Activated CD4-positive, alpha-beta T cell treated with anti-CD3 and anti-CD28 coated beads for 36 hours (primary cell): ENCODE measurements around the gene MYO3B. TPM values are rescaled to one million over a fixed set of nuclear protein-coding genes. Genes with fewer than 3 reads are reported as not detected.

Experiments
- ATAC-seq: fragments of 200-7000 bp; cut with Tn5 transposase; one replicate; pipeline ENCODE4 v1.10.0; 2021; ENCODE audit warnings: mild to moderate bottlenecking, moderate library complexity
- CTCF ChIA-PET: fragments of 350-600 bp; sonication (Branson Sonifier 250); formaldehyde crosslinking; loops from one replicate; lab custom pipeline; 2021; ENCODE audit warnings: antibody characterized with exemption; lab: Charles Lee
- POLR2A ChIA-PET: fragments of 350-600 bp; sonication (Branson Sonifier 250); formaldehyde crosslinking; loops from one replicate; lab custom pipeline; 2021; ENCODE audit warnings: antibody characterized with exemption, inconsistent platforms; lab: Charles Lee
- DNase-seq: peaks from one replicate; pipeline ENCODE4 v3.0.0-alpha.2; 2020
- H3K27ac Mint-ChIP-seq: one replicate; pipeline ENCODE4 v1.8.0; 2021; ENCODE audit warnings: mixed read lengths
- H3K27me3 Mint-ChIP-seq: one replicate; pipeline ENCODE4 v1.8.0; 2021; ENCODE audit warnings: mixed read lengths
- H3K36me3 Mint-ChIP-seq: one replicate; pipeline ENCODE4 v1.8.0; 2021; ENCODE audit warnings: low read depth, mixed read lengths
- H3K4me1 Mint-ChIP-seq: one replicate; pipeline ENCODE4 v1.8.0; 2021; ENCODE audit warnings: mixed read lengths
- H3K4me3 Mint-ChIP-seq: one replicate; pipeline ENCODE4 v1.8.0; 2021; ENCODE audit warnings: mild to moderate bottlenecking, moderate library complexity, mixed read lengths
- H3K9me3 Mint-ChIP-seq: one replicate; pipeline ENCODE4 v1.8.0; 2021; ENCODE audit warnings: low read depth, mixed read lengths
- intact Hi-C, 2 experiments: fragments of 100-400 bp; cut with DNase I in 1 of 2; cut with micrococcal nuclease in 1 of 2; formaldehyde crosslinking; loops; one replicate each; pipeline versions ENCODE4 v1.14.2 to v1.15.1; 2022 to 2024; cut with DNase I, micrococcal nuclease
- total RNA-seq, 2 experiments: library from RNA; stranded (reverse); gene quantifications; one replicate each; pipeline ENCODE4 v1.2.3, GENCODE V29; 2021

The MYO3B gene
- total RNA-seq, 2 experiments from 2014 or later, result 0.97 to 1.2 TPM

- ChIA-PET CTCF (interaction anchor here (0.9 kb wide), 1 partner anchor 8 kb away, joined by 3 read pairs; no protein-coding TSS in a partner anchor), POLR2A (no interaction called here)
- H3K27ac Mint-ChIP-seq, result no peak overlapping the region
- intact Hi-C loops, result no loop called here
- H3K27me3 Mint-ChIP-seq, result peaks cover 10% of the 10 kb centered on the region
- H3K4me1 Mint-ChIP-seq, result no peaks in the 10 kb centered on the region
- DNase-seq (no peak), ATAC-seq (no peak)
- peaks cover 7% of the 10 kb centered on the region for H3K9me3 Mint-ChIP-seq
- H3K4me3 Mint-ChIP-seq, result no peak overlapping the region
- no peaks in the 10 kb centered on the region for H3K36me3 Mint-ChIP-seq
These were observed 110.9 kb downstream of the MYO3B start for GRCh38 chr2:170288859-170289258.

GRCh38 chr2:170291474-170291873 lies 113.5 kb downstream of the MYO3B start:
- DNase-seq (no peak), ATAC-seq (no peak)
- no peak overlapping the region for H3K4me3 Mint-ChIP-seq
- H3K27me3 Mint-ChIP-seq, result peaks cover 12% of the 10 kb centered on the region
- H3K36me3 Mint-ChIP-seq, result no peaks in the 10 kb centered on the region
- intact Hi-C loops, result no loop called here
- peaks cover 12% of the 10 kb centered on the region for H3K9me3 Mint-ChIP-seq
- ChIA-PET CTCF (no interaction called here), POLR2A (no interaction called here)
- no peaks in the 10 kb centered on the region for H3K4me1 Mint-ChIP-seq
- no peak overlapping the region for H3K27ac Mint-ChIP-seq

GRCh38 chr2:170292415-170292814 lies 114.5 kb downstream of the MYO3B start:
- Mint-ChIP-seq H3K4me3 (no peak overlapping the region), H3K27me3 (peaks cover 12% of the 10 kb centered on the region), H3K36me3 (no peaks in the 10 kb centered on the region), H3K4me1 (no peaks in the 10 kb centered on the region), H3K27ac (no peak overlapping the region), H3K9me3 (peaks cover 12% of the 10 kb centered on the region)
- intact Hi-C loops, result no loop called here
- no peak for DNase-seq
- ATAC-seq, result no peak
- CTCF ChIA-PET, result interaction anchor here (0.7 kb wide), 1 partner anchor 21 kb away, joined by 3 read pairs; no protein-coding TSS in a partner anchor
- POLR2A ChIA-PET, result no interaction called here

GRCh38 chr2:170297496-170297895 lies 119.5 kb downstream of the MYO3B start:
- CTCF ChIA-PET, result interaction anchor here (0.8 kb wide), 1 partner anchor 9 kb away, joined by 3 read pairs; no protein-coding TSS in a partner anchor
- Mint-ChIP-seq H3K9me3 (peaks cover 5% of the 10 kb centered on the region), H3K4me3 (no peak overlapping the region), H3K27ac (no peak overlapping the region), H3K36me3 (no peaks in the 10 kb centered on the region), H3K27me3 (peaks cover 6% of the 10 kb centered on the region), H3K4me1 (no peaks in the 10 kb centered on the region)
- DNase-seq (no peak), ATAC-seq (no peak)
- POLR2A ChIA-PET, result interaction anchor here (0.5 kb wide), 1 partner anchor 275 kb away, joined by 7 read pairs; no protein-coding TSS in a partner anchor
- intact Hi-C loops, result no loop called here

GRCh38 chr2:170298115-170298514 lies 120.2 kb downstream of the MYO3B start:
- no peak for DNase-seq
- Mint-ChIP-seq H3K9me3 (peaks cover 5% of the 10 kb centered on the region), H3K4me1 (no peaks in the 10 kb centered on the region), H3K27ac (no peak overlapping the region), H3K4me3 (no peak overlapping the region), H3K27me3 (peaks cover 4% of the 10 kb centered on the region), H3K36me3 (no peaks in the 10 kb centered on the region)
- no peak for ATAC-seq
- intact Hi-C loops, result no loop called here
- POLR2A ChIA-PET, result no interaction called here
- CTCF ChIA-PET, result no interaction called here

- H3K9me3 Mint-ChIP-seq, result peaks cover 5% of the 10 kb centered on the region
- H3K4me1 Mint-ChIP-seq, result no peaks in the 10 kb centered on the region
- intact Hi-C loops, result no loop called here
- H3K36me3 Mint-ChIP-seq, result no peaks in the 10 kb centered on the region
- H3K4me3 Mint-ChIP-seq, result no peak overlapping the region
- no peak overlapping the region for H3K27ac Mint-ChIP-seq
- CTCF ChIA-PET, result no interaction called here
- no peak for DNase-seq
- POLR2A ChIA-PET, result no interaction called here
- peaks cover 4% of the 10 kb centered on the region for H3K27me3 Mint-ChIP-seq
- ATAC-seq, result no peak
These were observed 121.0 kb downstream of the MYO3B start for GRCh38 chr2:170298861-170299429.

GRCh38 chr2:170300993-170301392 lies 123.0 kb downstream of the MYO3B start:
- Mint-ChIP-seq H3K4me1 (no peaks in the 10 kb centered on the region), H3K9me3 (peaks cover 4% of the 10 kb centered on the region), H3K27me3 (peaks cover 3% of the 10 kb centered on the region), H3K36me3 (no peaks in the 10 kb centered on the region), H3K27ac (no peak overlapping the region), H3K4me3 (no peak overlapping the region)
- DNase-seq, result no peak
- intact Hi-C loops, result no loop called here
- ATAC-seq, result no peak
- POLR2A ChIA-PET, result no interaction called here
- CTCF ChIA-PET, result interaction anchor here (1.7 kb wide), 1 partner anchor 628 kb away, joined by 4 read pairs; the partner anchor contains the start of gene GORASP2

GRCh38 chr2:170301626-170302025 lies 123.7 kb downstream of the MYO3B start:
- no peak for DNase-seq
- no peak for ATAC-seq
- no peaks in the 10 kb centered on the region for H3K9me3 Mint-ChIP-seq
- H3K27me3 Mint-ChIP-seq, result peaks cover 2% of the 10 kb centered on the region
- H3K36me3 Mint-ChIP-seq, result no peaks in the 10 kb centered on the region
- CTCF ChIA-PET, result no interaction called here
- no peak overlapping the region for H3K4me3 Mint-ChIP-seq
- no peak overlapping the region for H3K27ac Mint-ChIP-seq
- POLR2A ChIA-PET, result no interaction called here
- H3K4me1 Mint-ChIP-seq, result no peaks in the 10 kb centered on the region
- intact Hi-C loops, result no loop called here

- CTCF ChIA-PET, result no interaction called here
These were observed 127.8 kb downstream of the MYO3B start for GRCh38 chr2:170305711-170306110.

GRCh38 chr2:170306293-170306873 lies 128.4 kb downstream of the MYO3B start:
- Mint-ChIP-seq H3K4me3 (no peak overlapping the region), H3K36me3 (no peaks in the 10 kb centered on the region), H3K27ac (no peak overlapping the region), H3K9me3 (no peaks in the 10 kb centered on the region), H3K4me1 (no peaks in the 10 kb centered on the region), H3K27me3 (peaks cover 2% of the 10 kb centered on the region)
- DNase-seq (no peak), ATAC-seq (no peak)
- POLR2A ChIA-PET, result no interaction called here
- intact Hi-C loops, result no loop called here
- CTCF ChIA-PET, result no interaction called here

More at GRCh38 chr2:170305711-170306110, 127.8 kb downstream of the MYO3B start:
- Mint-ChIP-seq H3K4me3 (no peak overlapping the region), H3K36me3 (no peaks in the 10 kb centered on the region), H3K9me3 (no peaks in the 10 kb centered on the region), H3K4me1 (no peaks in the 10 kb centered on the region), H3K27me3 (peaks cover 2% of the 10 kb centered on the region), H3K27ac (no peak overlapping the region)
- intact Hi-C loops, result no loop called here
- POLR2A ChIA-PET, result no interaction called here
- ATAC-seq (no peak), DNase-seq (no peak)

- ChIA-PET POLR2A (no interaction called here), CTCF (no interaction called here)
- intact Hi-C loops, result no loop called here
- Mint-ChIP-seq H3K4me3 (no peak overlapping the region), H3K27ac (no peak overlapping the region), H3K4me1 (no peaks in the 10 kb centered on the region), H3K9me3 (no peaks in the 10 kb centered on the region), H3K27me3 (peaks cover 5% of the 10 kb centered on the region), H3K36me3 (no peaks in the 10 kb centered on the region)
- ATAC-seq (no peak), DNase-seq (no peak)
These were observed 129.1 kb downstream of the MYO3B start for GRCh38 chr2:170307052-170307451.
